ENCODE results near the gene MARK3. TPM values are rescaled to one million over a fixed set of nuclear protein-coding genes. Genes with fewer than 3 reads are reported as not detected.
A peak's percentile ranks its signal among the peaks of the same experiment; 100 is the strongest.
"Not testable (repeated sequence)": the region's sequence is repeated elsewhere in the genome, so short reads cannot be mapped to it uniquely, and the experiment has no call there.

The MARK3 gene
- total RNA-seq, 1 donor from 2014 or later: 137 TPM

DNA sequence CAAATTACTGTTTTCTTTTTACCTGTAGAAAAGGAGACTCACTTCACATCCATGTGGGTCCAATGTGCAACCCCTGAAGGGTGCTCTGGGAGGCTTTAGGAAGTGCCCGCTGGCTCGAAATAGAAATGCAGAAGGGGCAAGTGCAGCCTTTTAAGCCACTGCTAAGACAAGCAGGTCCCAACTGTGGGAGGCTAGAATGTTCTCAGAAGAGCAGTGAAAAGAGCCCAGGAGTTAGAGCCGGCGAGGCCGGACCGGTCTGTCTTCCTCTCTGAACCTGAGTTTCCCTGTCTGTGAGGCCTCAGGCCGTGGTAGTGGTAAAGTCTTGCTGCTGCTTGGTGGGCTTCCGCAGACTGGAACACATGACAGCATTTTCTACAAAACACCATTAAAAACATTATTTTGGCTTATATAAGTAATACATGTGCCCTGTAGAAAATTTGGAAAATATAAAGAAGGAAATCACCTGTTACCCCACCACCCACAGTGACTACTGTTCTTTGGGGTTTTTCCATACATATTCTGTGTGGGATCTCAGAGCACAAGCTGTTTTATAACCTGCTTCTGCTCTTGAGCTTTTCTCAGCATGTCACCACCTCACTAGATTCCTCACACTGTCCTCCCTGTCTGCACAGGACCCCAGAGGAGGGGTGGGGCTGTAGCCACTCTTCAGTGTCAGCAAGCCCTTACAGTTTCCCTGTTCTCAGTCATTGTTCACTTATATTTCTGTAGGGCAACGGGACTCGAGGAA is 131.4 kb downstream of the MARK3 start:
- DNase-seq (no peak), ATAC-seq (ENCODE audit: poor library complexity) (no peak)
- intact Hi-C loops (cut with DNase I): no loop called here

GRCh38 chr14:103517174-103517566 is 132.0 kb downstream of the MARK3 start:
- ATAC-seq (ENCODE audit: poor library complexity) (no peak), DNase-seq (no peak)
- intact Hi-C loops (cut with DNase I): no loop called here

GRCh38 chr14:103517721-103518421 is 132.7 kb downstream of the MARK3 start:
- DNase-seq (peak; percentile 61), ATAC-seq (ENCODE audit: poor library complexity) (peak; percentile 4)
- intact Hi-C loops (cut with DNase I): no loop called here

- intact Hi-C loops (cut with DNase I): no loop called here
- peak; percentile 42 for ATAC-seq (ENCODE audit: poor library complexity)
- peak; percentile 84 for DNase-seq
Observed at GRCh38 chr14:103518422-103519042, 133.3 kb downstream of the MARK3 start.

DNA sequence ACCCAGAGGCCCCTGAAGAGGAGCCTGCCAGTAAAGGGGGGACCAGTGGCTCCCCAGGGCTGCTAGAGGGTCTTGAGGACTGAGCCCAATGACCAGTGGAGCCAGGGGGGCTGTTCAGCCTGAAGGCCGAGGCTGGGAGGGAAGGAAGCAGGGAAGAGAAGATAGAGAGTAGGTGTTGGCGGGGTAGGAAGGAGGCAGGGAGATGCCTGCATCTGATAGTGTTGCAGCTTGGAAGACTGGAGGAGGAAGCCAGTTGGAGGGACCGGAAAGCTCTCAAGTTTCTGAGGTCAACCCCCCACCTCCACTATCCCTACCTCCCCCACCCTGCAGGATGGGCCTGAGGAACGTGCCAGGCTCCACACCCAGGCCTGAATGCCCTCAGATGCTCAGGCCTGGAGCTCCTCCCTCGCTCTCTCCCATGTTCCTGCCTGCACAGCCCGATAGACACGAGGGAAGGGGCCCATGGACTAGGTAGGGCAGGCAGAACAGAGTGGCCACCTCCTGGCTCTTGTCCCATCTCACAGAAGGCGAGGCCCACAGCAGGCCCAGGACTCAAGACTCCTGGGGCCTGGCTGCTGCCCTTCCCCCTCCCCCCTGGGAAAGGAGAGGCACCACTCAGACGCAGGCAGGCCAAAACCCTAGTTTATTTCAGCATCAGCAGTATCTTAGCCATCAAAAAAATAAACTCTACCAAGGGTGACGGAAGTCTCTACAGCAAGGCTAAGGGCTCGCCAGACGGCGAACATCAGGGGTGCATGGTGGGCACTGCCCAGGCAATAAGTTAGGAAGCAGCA is 134.0 kb downstream of the MARK3 start:
- peak; percentile 53 for DNase-seq
- intact Hi-C loops (cut with DNase I): no loop called here
- ATAC-seq (ENCODE audit: poor library complexity): no peak

DNA sequence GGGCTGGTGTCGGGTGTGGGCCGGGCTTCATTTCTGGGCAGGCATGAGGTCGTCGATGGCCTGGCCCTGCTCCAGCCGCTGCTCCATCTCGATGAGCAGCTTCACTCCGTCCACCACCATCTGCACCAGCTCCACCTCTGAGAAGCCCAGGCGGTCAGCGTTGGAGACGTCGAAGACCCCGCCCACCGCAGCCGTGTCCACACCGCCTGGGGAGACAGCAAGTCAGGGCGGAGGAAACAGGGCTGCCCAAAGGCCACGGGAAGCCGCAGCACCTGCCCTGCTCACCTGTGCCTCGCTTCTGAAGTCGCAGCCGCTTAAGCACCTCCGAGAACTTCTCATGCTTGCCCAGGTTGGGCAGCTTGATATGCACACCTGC is 134.6 kb downstream of the MARK3 start:
- ATAC-seq (ENCODE audit: poor library complexity): no peak
- DNase-seq: peak; percentile 72
- intact Hi-C loops (cut with DNase I): no loop called here

- no peak for ATAC-seq (ENCODE audit: poor library complexity)
- intact Hi-C loops (cut with DNase I): no loop called here
- no peak for DNase-seq
Observed at GRCh38 chr14:103520269-103520656, 135.0 kb downstream of the MARK3 start.

- intact Hi-C loops (cut with DNase I): no loop called here
- peak; percentile 92 for DNase-seq
- peak; percentile 60 for ATAC-seq (ENCODE audit: poor library complexity)
Observed at GRCh38 chr14:103520657-103521437, 135.6 kb downstream of the MARK3 start.

GRCh38 chr14:103521438-103521950 is 136.3 kb downstream of the MARK3 start:
- intact Hi-C loops (cut with DNase I): no loop called here

DNA sequence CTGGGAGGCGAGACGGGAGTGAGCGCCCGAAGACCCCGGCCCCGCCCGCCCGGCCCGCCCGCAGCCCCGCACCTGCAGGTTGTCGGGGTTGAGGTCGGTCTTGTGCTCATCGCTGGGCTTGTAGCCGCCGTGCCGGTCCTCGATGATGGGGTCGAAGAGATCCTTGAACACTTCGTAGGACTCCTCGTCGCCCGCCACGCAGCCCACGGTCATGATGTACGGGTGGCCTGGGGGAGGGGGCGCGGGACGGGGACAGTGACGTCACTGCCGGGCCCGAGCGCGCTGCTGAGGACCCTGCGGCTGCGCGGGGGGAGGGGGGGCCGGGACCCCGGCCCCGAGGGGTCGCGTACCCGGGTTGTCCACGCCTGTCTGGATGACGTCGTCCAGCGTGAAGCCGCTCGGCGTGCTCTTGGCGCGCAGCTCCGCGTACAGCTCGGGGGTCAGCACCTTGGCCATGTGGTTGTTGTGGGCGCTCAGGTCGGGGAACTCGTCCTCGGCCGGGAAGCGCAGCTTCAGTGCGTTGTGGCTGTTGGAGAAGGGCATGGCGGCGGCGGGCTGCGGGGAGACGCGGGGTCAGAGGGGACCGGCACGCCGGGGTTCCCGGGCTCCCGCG is 136.8 kb downstream of the MARK3 start:
- ATAC-seq (ENCODE audit: poor library complexity) (no peak), DNase-seq (peak; percentile 59)
- intact Hi-C loops (cut with DNase I): no loop called here

More at GRCh38 chr14:103521438-103521950, 136.3 kb downstream of the MARK3 start:
- ATAC-seq (ENCODE audit: poor library complexity) (peak; percentile 53), DNase-seq (no peak)

DNA sequence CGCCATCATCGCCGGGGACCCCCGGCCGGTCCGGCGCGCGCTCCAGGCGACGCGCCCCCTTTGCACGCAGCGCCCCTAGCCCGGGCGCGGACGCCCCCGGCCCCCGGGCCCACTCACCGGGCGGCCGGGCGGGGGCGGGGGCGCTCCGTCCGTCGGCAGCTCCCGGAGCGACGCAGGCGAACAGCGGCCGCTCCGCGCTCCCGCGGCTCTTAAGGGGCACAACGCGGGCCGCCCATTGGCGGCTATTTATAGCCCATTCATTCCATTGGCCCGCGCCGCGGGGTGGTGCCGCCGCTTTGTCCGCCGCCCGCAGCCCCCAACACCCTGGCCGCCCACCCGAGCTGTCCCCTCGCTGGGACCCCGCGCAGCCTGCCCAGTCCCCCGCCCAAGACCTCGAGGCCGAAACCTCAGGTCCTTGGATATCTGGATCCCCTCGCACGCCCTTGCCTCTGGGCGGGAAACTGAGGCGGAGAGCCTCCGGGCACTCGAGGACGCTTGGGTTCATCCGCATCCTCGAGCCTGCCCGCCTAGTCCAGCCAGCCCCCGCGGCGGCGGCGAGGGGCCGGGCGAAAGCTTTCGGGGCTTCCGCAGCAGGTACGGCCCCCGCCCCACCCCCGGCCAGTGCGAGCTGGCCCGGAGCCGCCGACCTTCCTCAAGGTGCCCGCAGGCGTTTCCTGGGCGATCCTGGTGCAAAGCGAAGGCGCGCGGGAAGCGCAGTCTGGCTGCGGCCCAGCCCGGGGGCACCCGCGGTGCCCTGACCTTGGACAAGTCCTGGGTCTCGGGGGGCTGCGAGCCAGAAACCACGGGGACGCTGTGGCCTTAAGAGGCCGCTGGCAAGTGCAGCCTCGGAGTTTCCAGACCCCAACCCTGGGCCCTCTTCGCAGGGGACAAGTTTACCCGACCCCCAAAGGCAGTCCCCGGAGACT is 137.7 kb downstream of the MARK3 start, which contains the start of gene CKB:
Gene CKB, minus strand, starts transcription at position 182 of the 926 bp plus-strand sequence. CDS start 337 bp downstream, outside the sequence.
- DNase-seq (peak; percentile 84), ATAC-seq (ENCODE audit: poor library complexity) (peak; percentile 34)
- intact Hi-C loops (cut with DNase I): no loop called here

DNA sequence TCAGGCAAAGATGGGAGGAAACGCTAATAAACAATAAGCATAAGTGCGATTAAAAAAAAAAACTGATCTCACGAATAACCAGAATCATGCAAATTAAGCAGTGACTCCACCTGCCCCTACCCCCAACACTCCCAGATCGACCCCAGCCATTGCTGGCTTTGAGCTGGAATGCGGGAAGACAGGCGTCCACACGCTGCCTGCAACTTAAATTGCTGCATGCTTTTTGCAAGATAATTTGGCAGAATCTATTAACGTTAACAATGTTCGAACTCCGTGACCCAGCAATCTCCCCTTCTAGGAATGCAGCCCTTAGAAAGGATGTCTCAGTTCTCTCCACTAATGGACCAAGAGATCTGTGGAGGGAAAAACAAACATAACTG is 138.3 kb downstream of the MARK3 start:
- ATAC-seq (ENCODE audit: poor library complexity) (no peak), DNase-seq (no peak)

DNA sequence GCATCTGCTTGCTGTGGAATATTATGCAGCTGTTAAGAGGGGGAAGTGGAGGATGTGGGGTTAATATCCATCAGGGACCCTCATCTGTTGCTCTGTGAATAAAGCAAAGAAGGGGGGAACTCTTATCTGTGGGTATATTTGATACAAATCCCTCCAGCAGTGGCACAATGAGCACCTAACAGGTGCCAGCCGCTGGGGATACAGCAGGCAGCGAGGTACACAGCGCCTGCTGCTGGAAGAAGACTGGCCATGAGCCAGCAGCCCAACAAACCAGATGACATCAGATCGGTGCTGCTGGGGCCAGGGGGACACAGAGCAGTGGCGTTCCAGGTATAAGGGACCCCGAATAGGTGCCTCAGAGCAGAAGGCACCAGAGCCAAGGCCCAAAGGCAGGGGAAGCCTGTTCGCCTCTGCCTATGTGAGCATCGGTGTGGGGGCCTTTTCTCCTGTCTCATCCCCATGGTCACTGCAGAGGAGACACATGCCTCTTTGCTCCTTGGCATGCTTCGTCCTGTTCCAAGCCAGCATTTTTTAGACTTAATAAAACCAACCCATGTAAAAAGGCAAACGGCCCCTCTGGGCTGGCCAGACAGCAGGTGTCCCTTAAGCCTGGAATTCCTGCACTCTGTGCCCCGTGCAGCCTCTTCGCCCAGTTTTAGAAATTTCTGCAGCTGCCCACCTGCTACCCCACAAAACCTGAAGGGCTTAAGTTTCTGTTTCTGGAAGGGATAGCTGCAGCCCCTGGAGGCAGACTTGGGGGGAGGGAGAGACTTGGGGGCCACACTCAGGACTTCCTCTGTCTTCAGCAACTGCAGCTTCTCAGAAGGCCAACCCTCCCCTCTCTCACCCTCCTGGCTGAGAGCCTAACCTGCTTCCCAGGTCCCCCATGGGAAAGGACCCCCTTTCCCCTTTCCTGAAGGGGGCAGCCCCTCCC is 139.1 kb downstream of the MARK3 start:
- DNase-seq: peak; percentile 42
- no peak for ATAC-seq (ENCODE audit: poor library complexity)
- intact Hi-C loops (cut with DNase I): no loop called here

More for the DNA sequence above, 138.3 kb downstream of the MARK3 start:
- intact Hi-C loops (cut with DNase I): no loop called here

GRCh38 chr14:103525430-103526246 is 140.4 kb downstream of the MARK3 start:
- intact Hi-C loops (cut with DNase I); DNase-seq; ATAC-seq (ENCODE audit: poor library complexity): not testable (repeated sequence)

Measured in Right ventricle myocardium superior (tissue), 1 donor.